ENCODE results near the gene FOXL1.

- TF ChIP-seq POLR2AphosphoS5 (IDR thresholded peaks at IDR 0.05; ENCODE audit: low read depth, low read length) (no peak), TAF1 (IDR thresholded peaks at IDR 0.05; ENCODE audit: borderline replicate concordance, insufficient read depth, low read length) (no peak), SIN3A (IDR thresholded peaks at IDR 0.05; ENCODE audit: borderline replicate concordance, insufficient read depth, low read length) (no peak), REST (IDR thresholded peaks at IDR 0.05; ENCODE audit: insufficient read depth in 1 of 2, low read depth in 2 of 2, low read length in 2 of 2) (no peak), FOXP2 (optimal IDR thresholded peaks at IDR 0.05; ENCODE audit: borderline replicate concordance, extremely low read depth, extremely low read length, insufficient read depth) (no peak)
Measured at GRCh38 chr16:86559802-86560305, 18.5 kb upstream of the FOXL1 start.

Data from PFSK-1 (cell line).